Right ventricle myocardium superior (tissue), 1 donor: Measurements from ENCODE around the gene SYNE4. TPM values are rescaled to one million over a fixed set of nuclear protein-coding genes. Genes with fewer than 3 reads are reported as not detected.
"Not testable (repeated sequence)": the region's sequence is repeated elsewhere in the genome, so short reads cannot be mapped to it uniquely, and the experiment has no call there.

Source experiments
- ATAC-seq: fragments of 200-7000 bp; cut with Tn5 transposase; one replicate; pipeline ENCODE4 v1.9.1; 2020; ENCODE audit warnings: mild to moderate bottlenecking; ENCODE audit not compliant: poor library complexity
- DNase-seq: peaks from one replicate; pipeline ENCODE4 v3.0.0-alpha.2; 2020
- intact Hi-C: fragments of 100-400 bp; cut with DNase I; formaldehyde crosslinking; loops from one replicate; pipeline ENCODE4 v1.11.2; 2022
- total RNA-seq: library from RNA; stranded (reverse); fragmentation: NEBNext Ultra II Directional; extraction: Animal tissue kit (Norgen Biotek cat#: 25700); gene quantifications from one replicate; pipeline ENCODE4 v1.2.1, GENCODE V29; 2021
- donor health status: DM: no; HTN: yes; CAD: no; lungs with severe emphysema.

The SYNE4 gene
- total RNA-seq, 1 donor from 2014 or later, result 0.30 TPM

DNA sequence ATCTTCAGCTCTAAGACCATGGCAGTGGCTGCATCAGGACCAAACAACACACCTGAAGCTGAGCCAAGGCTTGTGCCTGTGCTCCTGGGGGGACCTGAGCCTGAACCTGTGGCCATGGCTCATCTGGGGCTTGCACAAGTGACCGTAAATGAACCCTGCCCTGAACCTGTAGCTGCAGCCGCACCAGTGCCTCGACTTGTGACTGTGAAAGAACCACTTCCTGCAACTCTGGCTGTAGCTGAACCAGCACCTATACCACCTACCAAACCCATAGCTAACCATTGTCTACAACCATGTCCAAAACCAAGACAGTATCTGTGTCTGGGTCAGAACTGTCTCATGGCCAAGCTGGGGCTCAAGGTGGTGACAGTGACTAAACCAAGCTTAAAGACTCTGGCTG lies 41.8 kb downstream of the SYNE4 start:
- intact Hi-C loops, result no loop called here
- no peak for DNase-seq
- ATAC-seq, result no peak

DNA sequence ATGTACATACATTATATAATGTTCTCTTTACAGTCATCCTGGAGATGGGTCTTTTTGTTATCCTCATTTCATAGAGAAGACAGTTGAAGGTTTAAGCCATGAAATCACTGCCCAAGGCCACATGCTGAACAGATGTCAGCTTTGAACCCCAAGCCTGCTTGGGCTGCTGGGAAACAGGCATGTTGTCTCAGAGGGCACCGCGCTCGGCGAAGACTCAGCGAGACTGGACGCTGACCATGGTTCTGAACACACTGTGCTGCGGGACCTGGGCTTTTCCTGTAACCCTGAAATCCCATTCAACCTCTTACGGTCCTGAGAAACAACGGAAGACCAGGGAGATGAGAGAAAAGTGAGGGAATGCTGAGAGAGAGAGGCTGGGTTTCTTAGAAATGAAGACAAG lies 45.1 kb downstream of the SYNE4 start:
- DNase-seq, result no peak
- intact Hi-C loops, result no loop called here
- ATAC-seq, result no peak

DNA sequence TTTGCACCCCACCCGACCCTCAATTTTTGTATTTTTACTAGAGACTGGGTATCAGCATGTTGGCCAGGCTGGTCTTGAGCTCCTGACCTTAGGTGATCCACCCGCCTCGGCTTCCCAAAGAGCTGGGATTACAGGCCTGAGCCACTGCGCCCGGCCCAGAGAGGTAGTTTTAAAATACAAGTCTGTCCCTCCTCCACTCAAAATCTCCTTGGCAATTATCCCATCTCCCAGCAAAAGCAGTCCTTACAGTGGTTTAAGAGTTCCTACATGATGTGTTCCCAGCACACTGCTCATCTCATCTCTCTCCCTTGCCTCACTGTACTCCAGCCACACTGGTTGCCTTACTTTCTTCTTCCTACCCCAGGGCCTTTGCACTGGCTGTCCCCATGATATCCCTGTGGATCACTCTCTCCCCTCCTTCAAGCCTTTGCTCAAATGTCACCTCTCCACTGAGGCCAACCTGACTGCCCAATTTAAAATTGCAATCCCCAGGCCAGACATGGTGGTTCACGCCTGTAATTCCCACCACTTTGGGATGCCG lies 48.1 kb downstream of the SYNE4 start:
- intact Hi-C loops, result no loop called here
- DNase-seq (no peak), ATAC-seq (no peak)

DNA sequence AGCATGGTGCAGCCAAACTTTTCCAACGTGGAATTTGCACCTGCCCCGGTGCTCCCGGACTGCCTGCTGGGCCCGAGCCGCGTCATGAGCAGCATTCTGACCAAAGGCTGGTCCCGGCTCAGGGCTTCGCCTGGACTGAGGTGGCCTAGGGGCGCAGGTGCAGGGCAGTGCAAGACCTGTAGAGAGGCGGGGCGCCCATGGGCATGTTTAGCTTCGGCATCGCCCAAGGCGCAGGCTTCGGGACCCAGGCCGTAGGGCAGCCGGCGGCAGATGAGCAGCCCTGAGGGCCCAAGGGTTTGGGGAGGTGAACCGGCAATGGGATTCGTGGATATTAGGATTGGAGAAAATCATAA lies 48.7 kb downstream of the SYNE4 start:
- intact Hi-C loops, result no loop called here
- DNase-seq (no peak), ATAC-seq (no peak)

DNA sequence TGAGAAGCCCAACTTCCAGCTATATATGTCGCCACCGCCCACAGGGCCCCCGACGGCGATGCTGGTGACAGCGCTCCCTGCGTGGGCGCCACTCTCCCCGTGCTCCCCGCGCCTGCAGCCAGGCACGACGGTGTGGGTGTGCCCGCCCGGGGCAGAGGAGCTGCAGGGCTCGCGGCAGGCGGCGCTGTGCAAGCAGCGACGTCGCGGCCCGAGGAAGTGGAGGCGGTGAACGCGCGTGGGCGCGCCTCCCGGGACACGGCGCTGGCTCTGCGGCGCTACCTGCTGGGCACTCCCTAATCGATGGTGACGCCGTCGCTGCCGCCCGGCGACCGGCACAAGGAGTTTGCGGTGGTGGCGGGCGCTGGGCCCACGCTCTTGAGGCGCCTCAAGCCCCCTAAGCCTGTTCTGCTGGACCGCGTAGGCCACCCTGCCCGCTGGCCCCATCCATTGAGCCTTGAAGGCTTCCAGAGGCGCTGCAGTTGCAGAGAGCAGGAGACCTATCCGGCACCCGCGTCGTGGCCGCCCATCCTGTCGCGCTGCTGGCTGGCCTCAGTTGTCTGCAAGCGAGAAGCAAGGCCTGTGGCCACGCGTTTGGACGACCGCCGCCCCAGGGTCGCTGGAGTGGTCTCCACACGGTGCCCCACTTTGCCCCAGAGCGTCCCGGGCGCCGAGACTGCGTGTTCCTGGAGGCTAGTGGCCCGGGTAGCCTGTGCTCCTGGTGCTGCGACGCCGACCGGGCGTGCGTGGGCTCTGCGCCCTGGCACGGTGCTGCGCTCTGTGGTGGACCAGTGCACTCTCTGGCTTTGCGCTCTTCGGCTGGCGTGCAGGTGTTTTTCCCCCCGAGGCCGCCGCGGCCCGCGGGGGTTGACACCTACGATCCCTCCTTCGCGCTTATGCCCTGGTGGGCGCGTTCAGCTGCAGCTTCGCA lies 49.3 kb downstream of the SYNE4 start:
- ATAC-seq (peak; percentile 68), DNase-seq (peak; percentile 72)
- intact Hi-C loops, result no loop called here

DNA sequence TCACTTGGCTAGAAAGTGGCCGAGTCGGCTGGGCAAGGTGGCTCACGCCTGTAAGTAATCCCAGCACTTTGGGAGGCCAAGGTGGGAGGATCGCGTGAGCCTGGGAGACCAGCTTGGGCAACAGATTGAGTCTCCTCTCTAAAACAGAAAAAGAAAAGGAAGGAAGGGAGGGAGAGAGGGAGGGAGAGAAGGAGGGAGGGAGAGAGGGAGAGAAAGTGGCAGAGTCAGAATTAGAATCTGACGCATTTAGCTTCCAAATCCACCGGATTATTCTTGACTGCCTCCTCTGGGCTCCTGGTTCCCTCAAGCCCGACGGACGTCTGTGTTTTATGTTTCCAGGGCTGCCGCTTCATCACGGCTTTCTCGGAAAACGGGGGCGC lies 50.0 kb downstream of the SYNE4 start:
- no peak for DNase-seq
- ATAC-seq, result no peak
- intact Hi-C loops, result no loop called here

DNA sequence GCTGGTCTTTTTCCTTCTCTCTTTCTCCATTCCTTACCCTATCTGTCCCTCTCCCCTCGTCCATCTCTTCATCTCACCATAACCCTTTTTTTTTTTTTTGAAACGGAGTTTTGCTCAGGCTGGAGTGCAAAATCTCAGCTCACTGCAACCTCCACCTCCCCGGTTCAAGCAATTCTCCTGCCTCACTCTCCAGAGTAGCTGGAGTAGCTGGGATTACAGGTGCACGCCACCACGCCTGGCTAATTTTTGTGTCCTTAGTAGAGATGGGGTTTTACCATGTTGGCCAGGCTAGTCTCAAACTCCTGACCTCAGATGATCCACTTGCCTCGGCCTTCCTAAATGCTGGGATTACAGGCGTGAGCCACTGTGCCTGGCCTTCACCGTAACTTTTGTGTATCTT lies 51.2 kb downstream of the SYNE4 start:
- intact Hi-C loops, ATAC-seq, DNase-seq: not testable (repeated sequence)

DNA sequence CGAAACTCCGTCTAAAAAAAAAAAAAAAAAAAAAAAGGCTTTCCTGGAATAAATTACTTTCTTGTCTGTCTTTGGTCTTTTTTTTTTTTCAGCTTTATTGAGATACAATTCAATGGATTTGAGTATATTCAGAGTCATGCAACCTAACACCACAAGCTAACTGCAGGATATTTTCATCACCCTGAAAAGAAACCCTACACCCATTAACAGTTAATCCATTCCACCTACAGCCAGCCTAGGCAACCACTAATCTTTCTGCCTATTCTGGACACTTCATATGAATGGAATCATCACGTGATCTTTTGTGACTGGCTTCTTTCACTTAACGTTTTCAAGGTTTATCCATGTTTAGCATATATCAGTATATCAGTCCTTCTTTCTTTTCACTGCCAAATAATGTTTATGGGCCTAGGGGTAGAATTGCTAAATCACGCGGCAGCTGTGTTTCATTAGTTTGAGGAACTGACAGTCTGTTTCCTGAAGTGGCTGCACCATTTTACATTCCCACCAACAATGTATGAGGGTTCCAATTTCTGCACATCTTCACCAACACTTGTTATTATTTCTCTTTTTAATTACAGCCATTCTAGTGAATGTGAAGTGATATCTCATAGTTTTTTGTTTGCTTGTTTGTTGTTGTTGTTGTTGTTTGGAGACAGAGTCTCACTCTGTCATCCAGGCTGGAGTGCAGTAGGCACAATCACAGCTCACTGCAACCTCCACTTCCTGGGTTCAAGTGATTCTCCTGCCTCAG lies 52.6 kb downstream of the SYNE4 start:
- DNase-seq (no peak), ATAC-seq (no peak)
- intact Hi-C loops, result no loop called here

Other genes starting within 250 kb of the SYNE4 start
- gene ARHGAP33, start 233.2 kb downstream of the SYNE4 start, total RNA-seq, result 3.0 TPM
- not detected for gene PRODH2, start 196.0 kb downstream of the SYNE4 start, total RNA-seq
- gene NPHS1, start 156.3 kb downstream of the SYNE4 start, total RNA-seq, result not detected
- not detected for gene KIRREL2, start 151.9 kb downstream of the SYNE4 start, total RNA-seq
- 17.8 TPM for gene APLP1, start 140.2 kb downstream of the SYNE4 start, total RNA-seq
- 2.6 TPM for gene NFKBID, start 108.3 kb downstream of the SYNE4 start, total RNA-seq
- 4.1 TPM for gene HCST, start 106.3 kb downstream of the SYNE4 start, total RNA-seq
- 28.3 TPM for gene TYROBP, start 100.5 kb downstream of the SYNE4 start, total RNA-seq
- 6.1 TPM for gene LRFN3, start 72.4 kb downstream of the SYNE4 start, total RNA-seq
- 10.2 TPM for gene SDHAF1, start 13.6 kb downstream of the SYNE4 start, total RNA-seq
- gene ALKBH6, start 5.4 kb upstream of the SYNE4 start, total RNA-seq, result 9.4 TPM
- 4.1 TPM for gene CLIP3, start 24.1 kb upstream of the SYNE4 start, total RNA-seq
- 4.2 TPM for gene THAP8, start 45.5 kb upstream of the SYNE4 start, total RNA-seq
- gene WDR62, start 46.1 kb upstream of the SYNE4 start, total RNA-seq, result 28.3 TPM
- not detected for gene OVOL3, start 102.3 kb upstream of the SYNE4 start, total RNA-seq
- 145 TPM for gene POLR2I, start 106.1 kb upstream of the SYNE4 start, total RNA-seq
- 95.8 TPM for gene TBCB, start 106.7 kb upstream of the SYNE4 start, total RNA-seq
- gene CAPNS1, start 131.3 kb upstream of the SYNE4 start, total RNA-seq, result 781 TPM
- 3,311 TPM for gene COX7A1, start 143.6 kb upstream of the SYNE4 start, total RNA-seq
- 3.9 TPM for gene ZNF565, start 205.9 kb upstream of the SYNE4 start, total RNA-seq
- 29.6 TPM for gene ZNF146, start 206.3 kb upstream of the SYNE4 start, total RNA-seq